PFSK-1 (cell line): ENCODE measurements around the gene HSDL2.

ENCODE experiments used
- POLR2AphosphoS5 ChIP-seq: IDR thresholded peaks from 2 replicates; pipeline ENCODE4 v1.6.1; 2012; ENCODE audit warnings: low read depth, mild to moderate bottlenecking, control low read depth, low read length, moderate library complexity
- TAF1 ChIP-seq: IDR thresholded peaks from 2 replicates; pipeline ENCODE4 v1.6.1; 2012; ENCODE audit warnings: low read length, control low read depth, borderline replicate concordance; ENCODE audit not compliant: insufficient read depth

- no peak for TF ChIP-seq TAF1
- no peak for TF ChIP-seq POLR2AphosphoS5
These were observed 4.8 kb downstream of the HSDL2 start for GRCh38 chr9:112384690-112385089.
